ENCODE data around the gene TTLL8. TPM values are rescaled to one million over a fixed set of nuclear protein-coding genes. Genes with fewer than 3 reads are reported as not detected.
A peak's percentile ranks its signal among the peaks of the same experiment; 100 is the strongest.

Gene TTLL8
- total RNA-seq, 3 donors from 2014 or later (not counting 1 experiment from before 2014, with no cell fraction given) = not detected

GRCh38 chr22:49972163-49973017, 85.7 kb downstream of the TTLL8 start:
- H3K9me3 Mint-ChIP-seq = no peaks in the 10 kb centered on the region
- no peak for ATAC-seq

DNA sequence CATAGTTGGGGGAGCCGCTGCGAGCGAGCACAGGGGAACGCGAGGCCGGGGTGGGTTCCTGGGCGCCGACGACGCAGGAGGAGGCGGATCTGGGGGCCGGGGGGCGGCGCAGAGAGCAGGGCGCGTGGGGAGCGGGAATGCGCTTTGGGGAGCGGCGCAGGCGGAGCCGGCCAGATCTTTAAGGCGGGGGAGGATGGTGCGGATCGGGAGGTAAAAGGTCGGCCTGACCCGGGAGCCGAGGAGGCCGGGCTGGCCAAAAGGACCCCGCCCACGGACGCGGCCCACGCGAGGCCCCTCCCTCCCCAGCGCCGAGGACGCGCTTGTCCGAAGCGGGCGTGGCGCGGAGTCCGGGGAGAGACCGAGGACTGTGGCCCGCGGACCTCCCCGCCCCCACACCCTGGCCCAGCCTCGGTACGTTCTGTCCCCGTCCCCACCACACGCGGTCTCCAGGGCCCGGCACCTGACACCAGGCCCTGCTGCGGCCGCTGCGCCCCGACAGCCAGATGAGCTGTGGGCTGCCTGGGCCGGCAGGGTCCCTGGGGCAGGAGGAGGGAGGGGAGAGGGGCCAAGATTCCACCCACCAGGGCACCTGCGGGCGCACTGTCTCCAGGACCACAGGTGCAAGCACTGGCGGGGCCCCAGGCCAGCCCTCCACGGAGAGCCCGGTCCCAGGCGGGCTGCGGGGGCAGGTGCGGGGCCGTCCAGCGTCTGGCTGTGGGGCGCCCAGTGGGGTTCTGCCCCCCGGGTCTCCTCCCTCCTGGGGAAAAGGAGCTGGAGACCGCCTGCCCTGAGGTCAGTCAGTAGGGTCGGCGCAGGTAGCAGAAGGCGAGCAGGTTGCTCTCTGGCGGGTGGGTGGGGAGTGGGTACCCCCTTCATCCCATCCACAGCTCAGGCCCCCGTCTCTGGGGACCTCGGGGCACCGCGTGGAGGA, 86.6 kb downstream of the TTLL8 start:
- H3K9me3 ChIP-seq (ENCODE audit: control insufficient read depth, insufficient read depth, low read length) = no peaks in the 10 kb centered on the region
- peak overlapping the region; percentile 76 to 95 for H3K27ac Mint-ChIP-seq
- no peak for TF ChIP-seq CTCF (IDR thresholded peaks at IDR 0.05)
- intact Hi-C loops (cut with micrococcal nuclease) = loop anchor here (5.0 kb wide), 1 partner anchor 39 kb away; no protein-coding TSS in a partner anchor
- peaks cover 9 to 28% of the 10 kb centered on the region in 2 donors for H3K4me1 Mint-ChIP-seq
- no peaks in the 10 kb centered on the region for H3K36me3 Mint-ChIP-seq
- peaks cover 45% of the 10 kb centered on the region for H3K4me1 ChIP-seq (ENCODE audit: control insufficient read depth, insufficient read depth, low read length)
- ATAC-seq (peak; percentile 49 to 71 (median 56)), DNase-seq (peak in 1 of 2 donors; percentile 50)
- no peaks in the 10 kb centered on the region for H3K9me3 Mint-ChIP-seq
- peaks cover 0 to 3% of the 10 kb centered on the region in 2 donors for H3K27me3 Mint-ChIP-seq (ENCODE audit: low read depth in 2 of 2)
- WGBS (ENCODE audit: insufficient coverage) = 3% methylated on average over 77 of the region's 81 CpGs
- no peaks in the 10 kb centered on the region for H3K36me3 ChIP-seq (ENCODE audit: control insufficient read depth, insufficient read depth, low read length)
- peak overlapping the region; percentile 74 for H3K27ac ChIP-seq (ENCODE audit: low read length)
- peak overlapping the region; percentile 76 for H3K4me3 Mint-ChIP-seq
- H3K4me3 ChIP-seq (ENCODE audit: low read length) = peak overlapping the region; percentile 52
- H3K27me3 ChIP-seq (ENCODE audit: control insufficient read depth, insufficient read depth, low read length) = no peaks in the 10 kb centered on the region

More at GRCh38 chr22:49972163-49973017, 85.7 kb downstream of the TTLL8 start:
- Mint-ChIP-seq H3K4me1 (peaks cover 5 to 24% of the 10 kb centered on the region in 2 donors), H3K36me3 (no peaks in the 10 kb centered on the region), H3K27me3 (ENCODE audit: low read depth in 2 of 2) (peaks cover 0 to 3% of the 10 kb centered on the region in 2 donors), H3K4me3 (no peak overlapping the region), H3K27ac (no peak overlapping the region)
- Histone ChIP-seq H3K4me1 (ENCODE audit: control insufficient read depth, insufficient read depth, low read length) (peaks cover 37% of the 10 kb centered on the region), H3K36me3 (ENCODE audit: control insufficient read depth, insufficient read depth, low read length) (no peaks in the 10 kb centered on the region), H3K4me3 (ENCODE audit: low read length) (no peak overlapping the region), H3K27ac (ENCODE audit: low read length) (no peak overlapping the region), H3K9me3 (ENCODE audit: control insufficient read depth, insufficient read depth, low read length) (no peaks in the 10 kb centered on the region), H3K27me3 (ENCODE audit: control insufficient read depth, insufficient read depth, low read length) (no peaks in the 10 kb centered on the region)
- no peak for TF ChIP-seq CTCF (IDR thresholded peaks at IDR 0.05)
- intact Hi-C loops (cut with micrococcal nuclease) = loop anchor here (5.0 kb wide), 1 partner anchor 40 kb away; no protein-coding TSS in a partner anchor
- 48% methylated on average over 42 of the region's 45 CpGs for WGBS (ENCODE audit: insufficient coverage)
- DNase-seq = peak; percentile 17 to 24

DNA sequence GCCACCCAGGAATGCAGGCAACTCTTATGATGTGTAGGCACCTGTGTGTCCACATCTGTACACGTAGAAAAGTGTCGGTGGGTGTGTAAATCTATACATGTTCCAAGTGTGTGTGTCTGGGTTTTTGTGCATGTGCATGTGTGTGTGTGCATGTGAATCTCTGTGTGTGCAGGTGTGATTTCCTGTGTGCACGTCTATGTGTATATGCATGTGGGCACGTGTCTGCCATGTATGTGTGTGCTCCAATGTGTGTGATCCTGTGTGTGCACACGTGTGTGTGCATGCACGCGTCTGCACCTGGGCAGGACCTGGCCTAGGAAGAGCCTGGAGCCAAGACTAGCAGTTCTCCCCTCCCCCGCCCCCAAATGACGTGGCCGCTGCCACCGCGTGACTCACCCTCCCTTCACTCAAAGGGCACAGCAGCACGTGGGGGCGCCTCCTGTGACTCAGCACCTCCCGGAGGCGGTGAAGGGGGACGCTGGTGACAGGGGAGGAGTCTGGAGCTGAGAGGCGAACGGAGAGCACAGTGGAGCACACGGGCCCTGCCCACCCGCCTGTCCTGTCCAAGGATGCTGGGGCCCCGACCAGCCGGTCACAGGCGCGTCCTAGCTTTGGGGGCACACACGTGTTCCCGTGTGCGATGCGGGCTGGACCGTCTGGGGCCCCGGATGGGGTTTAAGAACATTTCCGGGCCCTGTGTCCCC, 87.4 kb downstream of the TTLL8 start:
- Mint-ChIP-seq H3K9me3 (no peaks in the 10 kb centered on the region), H3K4me1 (peaks cover 9 to 28% of the 10 kb centered on the region in 2 donors), H3K4me3 (peak overlapping the region; percentile 76), H3K36me3 (no peaks in the 10 kb centered on the region), H3K27ac (peak overlapping the region; percentile 76 to 95), H3K27me3 (ENCODE audit: low read depth in 2 of 2) (peaks cover 0 to 3% of the 10 kb centered on the region in 2 donors)
- H3K36me3 ChIP-seq (ENCODE audit: control insufficient read depth, insufficient read depth, low read length) = no peaks in the 10 kb centered on the region
- intact Hi-C loops (cut with micrococcal nuclease) = loop anchor here (5.0 kb wide), 1 partner anchor 38 kb away; no protein-coding TSS in a partner anchor
- H3K9me3 ChIP-seq (ENCODE audit: control insufficient read depth, insufficient read depth, low read length) = no peaks in the 10 kb centered on the region
- ATAC-seq = peak; percentile 86 to 94 (median 89)
- WGBS (ENCODE audit: insufficient coverage) = 6% methylated on average over 32 of the region's 32 CpGs
- peak overlapping the region; percentile 74 for H3K27ac ChIP-seq (ENCODE audit: low read length)
- peak; percentile 89 to 97 for DNase-seq
- no peaks in the 10 kb centered on the region for H3K27me3 ChIP-seq (ENCODE audit: control insufficient read depth, insufficient read depth, low read length)
- TF ChIP-seq CTCF (IDR thresholded peaks at IDR 0.05) = no peak
- peaks cover 50% of the 10 kb centered on the region for H3K4me1 ChIP-seq (ENCODE audit: control insufficient read depth, insufficient read depth, low read length)
- peak overlapping the region; percentile 52 for H3K4me3 ChIP-seq (ENCODE audit: low read length)
